HepG2 (cell line): ENCODE results near the gene ARMC8. TPM values are rescaled to one million over a fixed set of nuclear protein-coding genes. Genes with fewer than 3 reads are reported as not detected.

Experiments
- ATAC-seq: fragments of 200-7000 bp; cut with Tn5 transposase; 3 replicates; pipeline ENCODE4 v1.9.1; 2020; ENCODE audit warnings: mild to moderate bottlenecking, moderate library complexity
- BruUV-seq: library from RNA; stranded (reverse); fragments of 400-500 nt; replicated peaks from 2 replicates; lab custom pipeline; 2021; lab: Mats Ljungman, UMichigan
- CTCF ChIA-PET: fragments of 300-600 bp; formaldehyde crosslinking; extraction: SDS; loops from one replicate; lab custom pipeline; 2021; ENCODE audit warnings: low total read pairs, inconsistent platforms, low intra/inter-chr PET ratio; lab: Yijun Ruan, JAX
- POLR2A ChIA-PET: fragments of 350-600 bp; sonication (Branson Sonifier 250); formaldehyde crosslinking; loops from one replicate; lab custom pipeline; 2020; ENCODE audit warnings: antibody characterized with exemption, inconsistent platforms; lab: Yijun Ruan, JAX
- DNase-seq: peaks from one replicate; pipeline ENCODE4 v3.0.0-alpha.2; 2015; ENCODE audit warnings: low spot score
- FAIRE-seq: peaks from 3 replicates; lab custom pipeline; 2011; peaks lifted over from hg19 to GRCh38; lab: Jason Lieb, UNC
- H2AFZ ChIP-seq: one replicate; pipeline ENCODE4 v1.6.1; 2011; ENCODE audit warnings: low read length, inconsistent platforms
- H3K27ac ChIP-seq: fragments of 300-600 bp; 3 replicates; pipeline ENCODE4 v1.8.0; 2011; ENCODE audit warnings: mixed run types, mild to moderate bottlenecking, mixed read lengths, low read length, inconsistent platforms; ENCODE audit not compliant: insufficient read depth; ENCODE audit errors: extremely low read length
- H3K27me3 ChIP-seq, 2 experiments: fragments of 200-600 bp in 1 of 2; 2 replicates in 1 of 2; 3 replicates in 1 of 2; pipeline versions ENCODE4 v1.6.0 to v1.8.0; 2011; ENCODE audit warnings: low read length in 2 of 2, mild to moderate bottlenecking in 2 of 2, moderate library complexity in 2 of 2, inconsistent platforms in 1 of 2; ENCODE audit not compliant: insufficient read depth in 2 of 2, control insufficient read depth in 1 of 2
- H3K36me3 ChIP-seq, 2 experiments: fragments of 200-600 bp in 1 of 2; replicated peaks in 1 of 2; 2 replicates in 1 of 2; 3 replicates in 1 of 2; pipeline versions ENCODE4 v1.5.1 to v1.8.0; 2011; ENCODE audit warnings: low read length in 2 of 2, inconsistent platforms in 1 of 2; ENCODE audit not compliant: insufficient read depth in 2 of 2, control insufficient read depth in 1 of 2
- H3K4me1 ChIP-seq: 2 replicates; pipeline ENCODE4 v1.5.1; 2012; ENCODE audit warnings: low read length, inconsistent platforms; ENCODE audit not compliant: insufficient read depth
- H3K4me2 ChIP-seq: 2 replicates; pipeline ENCODE4 v1.6.0; 2011; ENCODE audit warnings: low read depth, low read length, inconsistent platforms
- H3K4me3 ChIP-seq, 3 experiments: fragments of 200-600 bp in 1 of 3; sonication (generic), shearing (Covaris generic) in 1 of 3; replicated peaks in 1 of 3; 2 replicates each; pipeline ENCODE4 v1.5.1; 2011 to 2016; ENCODE audit warnings: low read length in 3 of 3, inconsistent platforms in 2 of 3, low read depth in 2 of 3, mild to moderate bottlenecking in 2 of 3, control low read depth in 1 of 3, mixed read lengths in 1 of 3; ENCODE audit not compliant: insufficient read depth in 1 of 3
- H3K79me2 ChIP-seq: one replicate; pipeline ENCODE4 v1.6.1; 2011; ENCODE audit warnings: low read length, inconsistent platforms; ENCODE audit not compliant: insufficient read depth
- H3K9ac ChIP-seq: 2 replicates; pipeline ENCODE4 v1.6.0; 2011; ENCODE audit warnings: mild to moderate bottlenecking, low read depth, low read length, inconsistent platforms; ENCODE audit not compliant: insufficient read depth
- H3K9me3 ChIP-seq: 2 replicates; pipeline ENCODE4 v1.5.1; 2012; ENCODE audit warnings: mild to moderate bottlenecking, low read length
- H4K20me1 ChIP-seq: 2 replicates; pipeline ENCODE4 v1.6.0; 2011; ENCODE audit warnings: inconsistent platforms, mild to moderate bottlenecking, low read length, moderate library complexity; ENCODE audit not compliant: insufficient read depth
- GATA4 ChIP-seq: sonication (generic); IDR thresholded peaks from 2 replicates; pipeline ENCODE4 v1.6.1; 2016; ENCODE audit warnings: antibody characterized with exemption, low read depth, borderline replicate concordance
- KDM2A ChIP-seq: sonication (generic); formaldehyde crosslinking; IDR thresholded peaks from 2 replicates; pipeline ENCODE4 v1.4.0; 2020; ENCODE audit warnings: low read depth, missing genetic modification reagents, borderline replicate concordance
- ZNF136 ChIP-seq: sonication (generic); formaldehyde crosslinking; IDR thresholded peaks from 2 replicates; pipeline ENCODE4 v1.8.1; 2022; ENCODE audit warnings: low read depth, mild to moderate bottlenecking, moderate library complexity, missing genetic modification reagents
- WGBS: methylation state at CpG from one replicate; pipeline ENCODE4 v1.1.6; 2017; ENCODE audit warnings: low lambda C conversion rate; 5-methylcytosine and 5-hydroxymethylcytosine counted together
- in situ Hi-C: cut with HindIII; loops from 2 replicates; pipeline ENCODE4 v1.10.0; 2017; ENCODE audit warnings: low pct_unique_long_range_greater_than_20kb; ENCODE audit not compliant: extremely low pct_ligation_motif_present
- intact Hi-C: fragments of 100-400 bp; cut with micrococcal nuclease; formaldehyde crosslinking; loops from one replicate; pipeline ENCODE4 v1.10.0; 2022; ENCODE audit not compliant: unreplicated experiment
- polyA plus RNA-seq, 8 experiments: library from polyadenylated mRNA; depleted of rRNA in 3 of 8; stranded (reverse) in 7 of 8; unstranded in 1 of 8; fragments of >200 nt; fragmentation: Illumina TruSeq in 4 of 8; extraction: Trizol in 4 of 8; gene quantifications; 2 replicates each; pipeline versions ENCODE4 v1.2.1 to v1.2.3, GENCODE V29; 2011 to 2016; ENCODE audit warnings: low read depth in 4 of 8, missing spikeins in 1 of 8, mixed read lengths in 1 of 8; ENCODE audit not compliant: insufficient read depth in 1 of 8
- total RNA-seq, 5 experiments: library from RNA; depleted of rRNA; stranded (reverse); fragments of >200 nt; fragmentation: Illumina TruSeq; extraction: Trizol; gene quantifications; 2 replicates each; pipeline ENCODE4 v1.2.3, GENCODE V29; 2016; ENCODE audit warnings: low read depth in 1 of 5
- TF ChIP-seq, protein P1 (sequence below): sonication (generic); formaldehyde crosslinking; IDR thresholded peaks from 2 replicates; pipeline ENCODE4 v1.5.1; 2020; ENCODE audit warnings: missing genetic modification reagents, mild to moderate bottlenecking, borderline replicate concordance
- TF ChIP-seq, protein P2 (sequence below): sonication (generic); formaldehyde crosslinking; IDR thresholded peaks from 2 replicates; pipeline ENCODE4 v1.4.0; 2020; ENCODE audit warnings: mild to moderate bottlenecking, missing genetic modification reagents

The ARMC8 gene
- total and polyA plus RNA-seq, 2 of the 13 experiments (the other 11 are each of a cell fraction or from before 2014, with no cell fraction given), result 38.9 to 55.3 TPM

DNA sequence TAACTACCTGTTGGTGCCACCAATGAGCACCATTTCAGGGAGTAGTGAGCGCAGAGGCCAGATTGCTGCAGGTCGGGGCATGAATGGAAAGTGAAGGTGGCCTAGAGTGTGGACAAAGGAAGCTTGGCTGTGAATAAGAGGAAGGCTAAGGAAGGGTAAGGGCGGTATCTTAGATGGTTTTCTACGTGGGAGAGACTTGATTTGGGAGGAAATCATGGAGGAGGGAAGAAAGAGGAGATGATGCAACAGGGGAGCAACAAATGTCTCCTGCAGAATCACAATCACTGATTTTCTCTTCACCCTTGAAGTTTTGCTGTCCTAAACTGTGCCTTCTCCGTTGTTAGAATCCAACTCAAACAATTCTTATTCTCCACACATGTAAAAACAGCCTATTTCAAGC, 120.8 kb downstream of the ARMC8 start:
- CTCF ChIA-PET, result no interaction called here
- no peaks in the 10 kb centered on the region for H3K36me3 ChIP-seq
- ATAC-seq (no peak), DNase-seq (no peak), FAIRE-seq (no peak)
- H2AFZ ChIP-seq, result no peak overlapping the region
- no peaks in the 10 kb centered on the region for H3K4me1 ChIP-seq
- WGBS, result 31% methylated on average over 5 of the region's 5 CpGs
- intact Hi-C loops (no loop called here), in situ Hi-C loops (no loop called here)
- no peak overlapping the region for H3K9ac ChIP-seq
- H3K27ac ChIP-seq, result no peak overlapping the region
- no peak overlapping the region for H3K4me3 ChIP-seq
- POLR2A ChIA-PET, result no interaction called here
- H3K9me3 ChIP-seq, result peaks cover 23% of the 10 kb centered on the region
- no peaks in the 10 kb centered on the region for H3K79me2 ChIP-seq
- BruUV-seq, result no TSS peak
- H3K27me3 ChIP-seq, result no peaks in the 10 kb centered on the region
- H3K4me2 ChIP-seq, result no peak overlapping the region
- TF ChIP-seq, protein P1, sequence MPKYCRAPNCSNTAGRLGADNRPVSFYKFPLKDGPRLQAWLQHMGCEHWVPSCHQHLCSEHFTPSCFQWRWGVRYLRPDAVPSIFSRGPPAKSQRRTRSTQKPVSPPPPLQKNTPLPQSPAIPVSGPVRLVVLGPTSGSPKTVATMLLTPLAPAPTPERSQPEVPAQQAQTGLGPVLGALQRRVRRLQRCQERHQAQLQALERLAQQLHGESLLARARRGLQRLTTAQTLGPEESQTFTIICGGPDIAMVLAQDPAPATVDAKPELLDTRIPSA, result no peak
- TF ChIP-seq GATA4, result no peak
- TF ChIP-seq, protein P2, sequence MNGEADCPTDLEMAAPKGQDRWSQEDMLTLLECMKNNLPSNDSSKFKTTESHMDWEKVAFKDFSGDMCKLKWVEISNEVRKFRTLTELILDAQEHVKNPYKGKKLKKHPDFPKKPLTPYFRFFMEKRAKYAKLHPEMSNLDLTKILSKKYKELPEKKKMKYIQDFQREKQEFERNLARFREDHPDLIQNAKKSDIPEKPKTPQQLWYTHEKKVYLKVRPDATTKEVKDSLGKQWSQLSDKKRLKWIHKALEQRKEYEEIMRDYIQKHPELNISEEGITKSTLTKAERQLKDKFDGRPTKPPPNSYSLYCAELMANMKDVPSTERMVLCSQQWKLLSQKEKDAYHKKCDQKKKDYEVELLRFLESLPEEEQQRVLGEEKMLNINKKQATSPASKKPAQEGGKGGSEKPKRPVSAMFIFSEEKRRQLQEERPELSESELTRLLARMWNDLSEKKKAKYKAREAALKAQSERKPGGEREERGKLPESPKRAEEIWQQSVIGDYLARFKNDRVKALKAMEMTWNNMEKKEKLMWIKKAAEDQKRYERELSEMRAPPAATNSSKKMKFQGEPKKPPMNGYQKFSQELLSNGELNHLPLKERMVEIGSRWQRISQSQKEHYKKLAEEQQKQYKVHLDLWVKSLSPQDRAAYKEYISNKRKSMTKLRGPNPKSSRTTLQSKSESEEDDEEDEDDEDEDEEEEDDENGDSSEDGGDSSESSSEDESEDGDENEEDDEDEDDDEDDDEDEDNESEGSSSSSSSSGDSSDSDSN (CRISPR knock-in tag), result no peak
- no peaks in the 10 kb centered on the region for H4K20me1 ChIP-seq

DNA sequence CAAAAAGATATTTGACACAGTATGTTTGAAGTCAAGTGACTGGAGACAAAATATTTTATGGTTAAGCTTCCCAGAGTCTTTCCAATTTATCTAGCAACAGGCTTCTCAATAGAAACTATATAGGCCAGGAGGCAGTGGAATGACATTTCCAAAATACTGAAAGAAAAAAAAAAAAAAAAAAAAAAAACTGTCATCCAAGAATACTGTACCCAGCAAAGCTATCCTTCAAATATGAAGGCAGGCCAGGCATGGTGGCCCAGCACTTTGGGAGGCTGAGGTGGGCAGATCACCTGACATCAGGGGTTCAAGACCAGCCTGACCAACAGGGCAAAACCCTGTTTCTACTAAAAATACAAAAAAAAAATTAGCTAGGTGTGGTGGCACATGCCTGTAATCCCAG, 121.7 kb downstream of the ARMC8 start:
- no peak overlapping the region for H3K4me2 ChIP-seq
- no peaks in the 10 kb centered on the region for H3K4me1 ChIP-seq
- H3K79me2 ChIP-seq, result no peaks in the 10 kb centered on the region
- H2AFZ ChIP-seq, result no peak overlapping the region
- FAIRE-seq (no peak), DNase-seq (no peak), ATAC-seq (no peak)
- no TSS peak for BruUV-seq
- H4K20me1 ChIP-seq, result no peaks in the 10 kb centered on the region
- intact Hi-C loops, result no loop called here
- no peak overlapping the region for H3K27ac ChIP-seq
- H3K27me3 ChIP-seq, result no peaks in the 10 kb centered on the region
- ChIA-PET POLR2A (no interaction called here), CTCF (no interaction called here)
- peaks cover 23% of the 10 kb centered on the region for H3K9me3 ChIP-seq
- peak; percentile 99 for TF ChIP-seq ZNF136
- no peak for TF ChIP-seq KDM2A
- in situ Hi-C loops, result no loop called here
- H3K9ac ChIP-seq, result no peak overlapping the region
- no peak overlapping the region for H3K4me3 ChIP-seq
- H3K36me3 ChIP-seq, result no peaks in the 10 kb centered on the region
